GM06990 (cell line): ENCODE measurements around the gene ANKRD34A.

Source experiments
- DNase-seq: peaks from one replicate; pipeline ENCODE4 v3.0.0-alpha.2; 2011; ENCODE audit not compliant: insufficient read length; ENCODE audit errors: extremely low read depth
- H3K27me3 ChIP-seq: replicated peaks from 2 replicates; pipeline ENCODE4 v1.6.0; 2011; ENCODE audit warnings: low read length; ENCODE audit not compliant: control insufficient read depth, insufficient read depth
- H3K36me3 ChIP-seq: 2 replicates; pipeline ENCODE4 v1.5.1; 2011; ENCODE audit warnings: low read length; ENCODE audit not compliant: control insufficient read depth, insufficient read depth
- H3K4me3 ChIP-seq: replicated peaks from 2 replicates; pipeline ENCODE4 v1.5.1; 2011; ENCODE audit warnings: low read depth, mild to moderate bottlenecking, control low read depth, low read length
- TF ChIP-seq, protein P1 (sequence below): IDR thresholded peaks from 2 replicates; pipeline ENCODE4 v1.5.1; 2011; ENCODE audit warnings: low read length, control low read depth, mild to moderate bottlenecking, inconsistent platforms; ENCODE audit not compliant: insufficient read depth, poor library complexity, severe bottlenecking

The ANKRD34A gene

GRCh38 chr1:145995964-145996432 is 31.6 kb upstream of the ANKRD34A start:
- peak; percentile 18 for DNase-seq
- TF ChIP-seq, protein P1, sequence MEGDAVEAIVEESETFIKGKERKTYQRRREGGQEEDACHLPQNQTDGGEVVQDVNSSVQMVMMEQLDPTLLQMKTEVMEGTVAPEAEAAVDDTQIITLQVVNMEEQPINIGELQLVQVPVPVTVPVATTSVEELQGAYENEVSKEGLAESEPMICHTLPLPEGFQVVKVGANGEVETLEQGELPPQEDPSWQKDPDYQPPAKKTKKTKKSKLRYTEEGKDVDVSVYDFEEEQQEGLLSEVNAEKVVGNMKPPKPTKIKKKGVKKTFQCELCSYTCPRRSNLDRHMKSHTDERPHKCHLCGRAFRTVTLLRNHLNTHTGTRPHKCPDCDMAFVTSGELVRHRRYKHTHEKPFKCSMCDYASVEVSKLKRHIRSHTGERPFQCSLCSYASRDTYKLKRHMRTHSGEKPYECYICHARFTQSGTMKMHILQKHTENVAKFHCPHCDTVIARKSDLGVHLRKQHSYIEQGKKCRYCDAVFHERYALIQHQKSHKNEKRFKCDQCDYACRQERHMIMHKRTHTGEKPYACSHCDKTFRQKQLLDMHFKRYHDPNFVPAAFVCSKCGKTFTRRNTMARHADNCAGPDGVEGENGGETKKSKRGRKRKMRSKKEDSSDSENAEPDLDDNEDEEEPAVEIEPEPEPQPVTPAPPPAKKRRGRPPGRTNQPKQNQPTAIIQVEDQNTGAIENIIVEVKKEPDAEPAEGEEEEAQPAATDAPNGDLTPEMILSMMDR = no peak
- peaks cover 9% of the 10 kb centered on the region for H3K36me3 ChIP-seq

GRCh38 chr1:145995148-145995881 is 30.9 kb upstream of the ANKRD34A start:
- Histone ChIP-seq H3K4me3 (peak overlapping the region; percentile 68), H3K27me3 (no peaks in the 10 kb centered on the region), H3K36me3 (peaks cover 9% of the 10 kb centered on the region)
- no peak for DNase-seq
- TF ChIP-seq, protein P1 = no peak

More at GRCh38 chr1:145995964-145996432, 31.6 kb upstream of the ANKRD34A start:
- H3K27me3 ChIP-seq = no peaks in the 10 kb centered on the region
- H3K4me3 ChIP-seq = peak overlapping the region; percentile 68

DNA sequence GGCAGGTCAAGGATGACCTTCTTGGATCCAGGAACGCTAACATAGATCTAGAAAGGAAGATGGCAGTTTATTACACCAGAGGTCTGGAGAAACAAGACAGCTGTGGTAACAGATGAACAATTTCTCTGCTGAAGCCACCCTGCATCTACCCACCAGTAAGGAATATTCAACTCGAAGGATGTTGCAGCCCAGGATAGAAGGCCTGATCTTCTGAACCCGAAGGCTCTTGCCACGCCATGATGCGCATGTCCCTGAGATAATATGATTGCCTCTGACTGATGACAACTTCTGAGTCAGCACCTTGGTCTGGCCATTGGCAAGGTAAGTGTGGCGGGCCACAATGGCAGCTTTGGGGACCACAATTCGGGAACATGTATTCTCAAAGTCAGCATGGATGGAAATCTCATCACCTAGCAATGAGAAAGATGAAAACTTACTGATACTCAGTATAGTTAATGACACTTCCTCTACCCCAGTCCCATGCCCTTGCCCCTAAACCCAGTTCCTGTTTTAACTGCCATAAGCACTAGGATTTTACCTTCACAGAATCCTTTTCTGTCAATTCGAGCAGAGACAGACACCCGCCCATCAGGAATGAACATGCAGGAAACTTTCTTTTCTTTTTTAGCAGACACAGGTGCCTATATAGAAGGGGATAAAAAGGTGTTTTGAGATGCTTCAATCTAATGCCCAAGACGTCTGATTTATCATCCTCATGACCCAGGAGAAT is 30.2 kb upstream of the ANKRD34A start:
- peaks cover 9% of the 10 kb centered on the region for H3K36me3 ChIP-seq
- H3K4me3 ChIP-seq = peak overlapping the region; percentile 68
- TF ChIP-seq, protein P1 = no peak
- DNase-seq = no peak
- no peaks in the 10 kb centered on the region for H3K27me3 ChIP-seq

DNA sequence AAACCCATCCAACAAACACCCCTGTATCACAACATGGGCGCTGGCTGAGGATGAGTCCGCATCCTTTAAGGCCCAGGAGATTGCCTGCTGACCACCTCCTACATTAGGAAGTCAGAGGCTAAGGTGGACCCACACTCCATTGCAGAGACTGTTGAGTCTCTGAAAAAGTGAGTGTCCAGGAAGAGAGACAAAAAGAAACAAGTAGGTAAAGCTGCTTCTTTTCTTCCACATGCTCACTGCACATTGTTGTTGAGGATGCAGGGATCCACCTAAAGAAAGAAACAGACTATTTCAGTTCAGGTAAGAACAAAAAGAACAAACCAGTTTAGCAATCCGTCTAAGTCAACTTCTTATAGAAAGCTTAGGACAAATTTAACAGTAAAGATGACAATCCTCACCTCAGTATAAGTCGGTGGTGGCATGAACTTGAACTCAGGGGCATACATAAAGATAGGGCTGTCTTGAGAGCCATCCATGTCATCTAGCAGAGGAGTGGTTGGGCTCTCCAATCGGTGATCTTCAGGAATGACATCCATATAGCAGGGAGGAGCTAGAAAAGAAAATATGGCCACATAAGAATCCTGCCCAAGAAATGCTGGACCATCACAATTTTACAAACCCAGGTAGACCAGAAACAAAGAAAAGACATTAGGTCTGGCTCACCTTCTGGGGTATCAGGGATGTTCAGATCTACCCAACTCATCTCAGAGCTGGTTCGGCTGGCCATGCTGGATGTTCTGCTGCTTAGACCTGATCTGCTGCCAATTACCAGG is 29.4 kb upstream of the ANKRD34A start:
- TF ChIP-seq, protein P1 = no peak
- no peak for DNase-seq
- H3K27me3 ChIP-seq = no peaks in the 10 kb centered on the region
- H3K36me3 ChIP-seq = peaks cover 9% of the 10 kb centered on the region
- peak overlapping the region; percentile 68 for H3K4me3 ChIP-seq

GRCh38 chr1:145992958-145993617 is 28.7 kb upstream of the ANKRD34A start:
- no peak for DNase-seq
- Histone ChIP-seq H3K27me3 (no peaks in the 10 kb centered on the region), H3K36me3 (peaks cover 9% of the 10 kb centered on the region), H3K4me3 (no peak overlapping the region)
- TF ChIP-seq, protein P1 = no peak
